B cell (primary cell): Measurements from ENCODE around the gene SEPTIN2. TPM values are rescaled to one million over a fixed set of nuclear protein-coding genes. Genes with fewer than 3 reads are reported as not detected.
"Not testable (repeated sequence)": the region's sequence is repeated elsewhere in the genome, so short reads cannot be mapped to it uniquely, and the experiment has no call there.

Experiments
- ATAC-seq: fragments of 200-7000 bp; cut with Tn5 transposase; one replicate; pipeline ENCODE4 v1.10.0; 2021; ENCODE audit warnings: low read depth, mild to moderate bottlenecking, moderate number of reproducible peaks, moderate library complexity
- CTCF ChIA-PET: fragments of 350-600 bp; sonication (Branson Sonifier 250); formaldehyde crosslinking; loops from one replicate; lab custom pipeline; 2021; ENCODE audit warnings: antibody characterized with exemption, inconsistent platforms; lab: Charles Lee
- POLR2A ChIA-PET: fragments of 350-600 bp; sonication (Branson Sonifier 250); formaldehyde crosslinking; loops from one replicate; lab custom pipeline; 2021; ENCODE audit warnings: antibody characterized with exemption; lab: Charles Lee
- DNase-seq: peaks from one replicate; pipeline ENCODE4 v3.0.0; 2013
- H2AFZ ChIP-seq: 2 replicates; pipeline ENCODE4 v1.6.1; 2012; ENCODE audit warnings: mild to moderate bottlenecking, low read depth, low read length; ENCODE audit not compliant: insufficient read depth, poor library complexity, severe bottlenecking
- H3K27ac ChIP-seq, 2 donors: 1 replicate in 1 of 2; 2 replicates in 1 of 2; pipeline ENCODE4 v1.5.1; 2012 to 2013; ENCODE audit warnings: low read length in 2 of 2, mild to moderate bottlenecking in 2 of 2, moderate library complexity in 1 of 2
- H3K27me3 ChIP-seq, 4 experiments: fragments of 200-600 bp in 1 of 4; sonication (generic) in 1 of 4; replicated peaks in 1 of 4; 1 replicate in 2 of 4; 2 replicates in 2 of 4; pipeline versions ENCODE4 v1.6.1 to v1.7.0; 2013 to 2016; ENCODE audit warnings: low read length in 3 of 4, mild to moderate bottlenecking in 2 of 4, mixed read lengths in 1 of 4, moderate library complexity in 1 of 4; ENCODE audit not compliant: insufficient read depth in 4 of 4, control insufficient read depth in 3 of 4; ENCODE audit errors: control extremely low read depth in 1 of 4
- H3K36me3 ChIP-seq, 2 experiments: replicated peaks in 1 of 2; 1 replicate in 1 of 2; 2 replicates in 1 of 2; pipeline versions ENCODE4 v1.6.1 to v1.7.1; 2013; ENCODE audit warnings: low read length in 1 of 2; ENCODE audit not compliant: insufficient read depth in 2 of 2, control insufficient read depth in 1 of 2; ENCODE audit errors: control extremely low read depth in 1 of 2, extremely low read depth in 1 of 2
- H3K4me1 ChIP-seq, 2 donors: fragments of 200-600 bp in 1 of 2; sonication (generic) in 1 of 2; 1 replicate in 1 of 2; 2 replicates in 1 of 2; pipeline versions ENCODE4 v1.5.1 to v1.6.1; 2013 to 2017; ENCODE audit warnings: low read length in 2 of 2; ENCODE audit not compliant: control insufficient read depth in 2 of 2, insufficient read depth in 2 of 2
- H3K4me2 ChIP-seq: replicated peaks from 2 replicates; pipeline ENCODE3; 2012; ENCODE audit warnings: mild to moderate bottlenecking, low read depth, low read length; ENCODE audit not compliant: poor library complexity, severe bottlenecking
- H3K4me3 ChIP-seq, 5 experiments: fragments of 200-600 bp in 1 of 5; sonication (generic) in 1 of 5; 1 replicate in 3 of 5; 2 replicates in 2 of 5; pipeline versions ENCODE4 v1.5.1 to v1.7.0; 2011 to 2016; ENCODE audit warnings: low read length in 4 of 5, mild to moderate bottlenecking in 4 of 5, low read depth in 2 of 5, control low read depth in 1 of 5, moderate library complexity in 1 of 5; ENCODE audit not compliant: insufficient read depth in 1 of 5; ENCODE audit errors: control extremely low read depth in 1 of 5, extremely low read depth in 1 of 5
- H3K79me2 ChIP-seq: fragments of 200-600 bp; sonication (generic); one replicate; pipeline ENCODE4 v1.6.0; 2016; ENCODE audit warnings: low read length; ENCODE audit not compliant: control insufficient read depth, insufficient read depth
- H3K9ac ChIP-seq: fragments of 200-600 bp; sonication (generic); 2 replicates; pipeline ENCODE4 v1.6.1; 2017; ENCODE audit warnings: mild to moderate bottlenecking, low read length, moderate library complexity
- H3K9me3 ChIP-seq, 3 donors: one replicate each; pipeline versions ENCODE4 v1.6.1 to v1.7.1; 2013; ENCODE audit warnings: low read length in 2 of 3; ENCODE audit not compliant: control insufficient read depth in 2 of 3, insufficient read depth in 1 of 3; ENCODE audit errors: control extremely low read depth in 1 of 3
- H4K20me1 ChIP-seq: 2 replicates; pipeline ENCODE4 v1.6.0; 2012; ENCODE audit warnings: mild to moderate bottlenecking, low read length; ENCODE audit not compliant: insufficient read depth, control insufficient read depth, poor library complexity, severe bottlenecking
- H3K27ac Mint-ChIP-seq: one replicate; pipeline ENCODE4 v1.8.0; 2021; ENCODE audit warnings: mixed read lengths
- H3K27me3 Mint-ChIP-seq: one replicate; pipeline ENCODE4 v1.8.0; 2021; ENCODE audit warnings: mixed read lengths
- H3K4me1 Mint-ChIP-seq: one replicate; pipeline ENCODE4 v1.8.0; 2021; ENCODE audit warnings: mixed read lengths
- H3K4me3 Mint-ChIP-seq: one replicate; pipeline ENCODE4 v1.8.0; 2021; ENCODE audit warnings: mixed read lengths
- H3K9me3 Mint-ChIP-seq: one replicate; pipeline ENCODE4 v1.8.0; 2022; ENCODE audit warnings: mixed read lengths; ENCODE audit not compliant: insufficient read depth
- EZH2 ChIP-seq: IDR thresholded peaks from 2 replicates; pipeline ENCODE4 v1.6.1; 2012; ENCODE audit warnings: borderline replicate concordance, low read depth, mild to moderate bottlenecking, moderate library complexity, low read length; ENCODE audit not compliant: insufficient read depth, poor library complexity, severe bottlenecking
- WGBS: methylation state at CpG from one replicate; pipeline ENCODE4 v1.1.5; 2013; ENCODE audit warnings: missing lambda C conversion rate; ENCODE audit not compliant: insufficient coverage; 5-methylcytosine and 5-hydroxymethylcytosine counted together
- intact Hi-C: fragments of 100-400 bp; cut with micrococcal nuclease; formaldehyde crosslinking; loops from one replicate; pipeline ENCODE4 v1.10.0; 2022
- polyA plus RNA-seq: library from polyadenylated mRNA; depleted of rRNA; stranded (reverse); fragments of >200 nt; gene quantifications from 2 replicates; pipeline ENCODE4 v1.2.3, GENCODE V29; 2012
- total RNA-seq, 2 donors: library from RNA; stranded (reverse); fragments of 120-200 nt in 1 of 2; gene quantifications; 1 replicate in 1 of 2; 2 replicates in 1 of 2; pipeline versions ENCODE4 v1.2.3 to v1.2.4, GENCODE V29; 2013 to 2022
- TF ChIP-seq, protein P1 (sequence below): fragments of 200-600 bp; IDR thresholded peaks from one replicate; pipeline ENCODE4 v1.8.0; 2022; ENCODE audit warnings: antibody characterized with exemption, mild to moderate bottlenecking

Gene SEPTIN2
- total and polyA plus RNA-seq, 2 donors (not counting 1 experiment from before 2014, with no cell fraction given) = 71.8 to 270 TPM

DNA sequence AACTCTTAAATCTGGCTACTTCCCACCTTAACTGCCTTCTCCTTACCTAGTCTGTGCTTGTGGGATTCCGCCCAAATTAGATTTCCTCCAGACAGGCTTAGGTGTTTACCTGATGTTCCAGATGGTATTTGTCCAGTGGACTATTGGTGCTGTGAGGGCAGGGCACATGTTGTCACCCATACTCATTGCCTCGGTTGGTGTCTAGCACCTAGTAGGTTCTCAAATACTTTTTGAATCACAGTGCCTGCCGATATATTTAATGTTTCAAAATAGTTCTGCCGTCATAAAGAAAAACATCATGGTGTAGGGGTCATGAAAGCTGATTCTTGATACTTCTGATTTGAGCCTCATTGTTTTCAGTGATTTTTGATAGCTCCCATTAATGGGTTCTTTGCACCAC lies 1.1 kb downstream of the SEPTIN2 start:
- Histone ChIP-seq H3K4me2 (peak overlapping the region; percentile 83), H3K4me1 (peaks cover 29 to 33% of the 10 kb centered on the region in 2 donors), H3K9ac (peak overlapping the region; percentile 93), H4K20me1 (peaks cover 38% of the 10 kb centered on the region), H3K4me3 (peak overlapping the region; percentile 61 to 92 (median 85)), H3K27me3 (no peaks in the 10 kb centered on the region), H3K36me3 (peaks cover 0 to 4% of the 10 kb centered on the region in 2 experiments), H2AFZ (peak overlapping the region; percentile 78), H3K79me2 (peaks cover 90% of the 10 kb centered on the region), H3K9me3 (no peaks in the 10 kb centered on the region), H3K27ac (peak overlapping the region; percentile 91 to 92)
- DNase-seq (no peak), ATAC-seq (no peak)
- POLR2A ChIA-PET = interaction anchor here (0.9 to 2.7 kb wide), 5 partner anchors 8 to 41 kb away, joined by 4 to 16 read pairs (median 6); partner anchors contain the start of gene FARP2
- WGBS = no CpG with 5 or more reads among the region's 4 CpGs
- TF ChIP-seq, protein P1, sequence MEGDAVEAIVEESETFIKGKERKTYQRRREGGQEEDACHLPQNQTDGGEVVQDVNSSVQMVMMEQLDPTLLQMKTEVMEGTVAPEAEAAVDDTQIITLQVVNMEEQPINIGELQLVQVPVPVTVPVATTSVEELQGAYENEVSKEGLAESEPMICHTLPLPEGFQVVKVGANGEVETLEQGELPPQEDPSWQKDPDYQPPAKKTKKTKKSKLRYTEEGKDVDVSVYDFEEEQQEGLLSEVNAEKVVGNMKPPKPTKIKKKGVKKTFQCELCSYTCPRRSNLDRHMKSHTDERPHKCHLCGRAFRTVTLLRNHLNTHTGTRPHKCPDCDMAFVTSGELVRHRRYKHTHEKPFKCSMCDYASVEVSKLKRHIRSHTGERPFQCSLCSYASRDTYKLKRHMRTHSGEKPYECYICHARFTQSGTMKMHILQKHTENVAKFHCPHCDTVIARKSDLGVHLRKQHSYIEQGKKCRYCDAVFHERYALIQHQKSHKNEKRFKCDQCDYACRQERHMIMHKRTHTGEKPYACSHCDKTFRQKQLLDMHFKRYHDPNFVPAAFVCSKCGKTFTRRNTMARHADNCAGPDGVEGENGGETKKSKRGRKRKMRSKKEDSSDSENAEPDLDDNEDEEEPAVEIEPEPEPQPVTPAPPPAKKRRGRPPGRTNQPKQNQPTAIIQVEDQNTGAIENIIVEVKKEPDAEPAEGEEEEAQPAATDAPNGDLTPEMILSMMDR = no peak
- no peak for TF ChIP-seq EZH2
- no peaks in the 10 kb centered on the region for H3K9me3 Mint-ChIP-seq
- CTCF ChIA-PET = interaction anchor here (0.6 kb wide), 1 partner anchor 34 kb away, joined by 3 read pairs; no protein-coding TSS in a partner anchor
- intact Hi-C loops = loop anchor here (1.0 to 5.0 kb wide), 4 partner anchors 7 to 215 kb away; partner anchors contain the start of gene MTERF4
- peaks cover 72% of the 10 kb centered on the region for H3K4me1 Mint-ChIP-seq
- peak overlapping the region; percentile 95 for H3K4me3 Mint-ChIP-seq
- H3K27ac Mint-ChIP-seq = peak overlapping the region; percentile 99
- no peaks in the 10 kb centered on the region for H3K27me3 Mint-ChIP-seq

DNA sequence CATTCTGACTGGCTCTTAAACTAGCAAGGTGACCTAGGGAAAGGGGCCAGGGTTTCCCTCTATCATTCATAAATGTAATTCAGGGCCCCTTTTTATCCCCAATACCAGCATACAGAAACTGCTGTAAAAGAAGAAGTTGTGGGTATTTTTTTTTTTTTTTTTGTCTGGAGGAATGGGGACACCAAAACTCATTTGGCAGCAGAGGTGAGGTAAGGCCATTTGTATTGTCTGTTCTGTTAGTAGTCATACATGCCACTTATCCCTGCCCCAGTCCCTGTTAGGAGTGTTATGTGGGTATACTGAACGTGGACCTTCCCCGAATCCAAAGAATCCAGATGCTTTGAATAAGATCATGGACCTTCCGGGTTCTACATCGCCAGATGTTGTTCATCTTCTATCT lies 1.7 kb downstream of the SEPTIN2 start:
- H3K4me3 Mint-ChIP-seq = peak overlapping the region; percentile 95
- peak overlapping the region; percentile 61 to 92 (median 85) for H3K4me3 ChIP-seq
- TF ChIP-seq EZH2 = no peak
- TF ChIP-seq, protein P1 = no peak
- ChIA-PET CTCF (no interaction called here), POLR2A (interaction anchor here (0.7 to 1.1 kb wide), 2 partner anchors 14 to 18 kb away, joined by 6 read pairs; no protein-coding TSS in a partner anchor)
- ATAC-seq (no peak), DNase-seq (peak; percentile 59)
- H3K27me3 ChIP-seq = no peaks in the 10 kb centered on the region
- intact Hi-C loops = loop anchor here (5.0 kb wide), 1 partner anchor 215 kb away; the partner anchor contains the start of gene MTERF4
- H3K27me3 Mint-ChIP-seq = no peaks in the 10 kb centered on the region
- no peaks in the 10 kb centered on the region for H3K9me3 ChIP-seq
- H3K9me3 Mint-ChIP-seq = no peaks in the 10 kb centered on the region
- 74% methylated on average over 3 of the region's 4 CpGs for WGBS
- peak overlapping the region; percentile 91 to 92 for H3K27ac ChIP-seq
- H3K9ac ChIP-seq = peak overlapping the region; percentile 93
- H3K27ac Mint-ChIP-seq = peak overlapping the region; percentile 99
- H3K36me3 ChIP-seq = peaks cover 0 to 4% of the 10 kb centered on the region in 2 experiments
- no peak overlapping the region for H2AFZ ChIP-seq
- peak overlapping the region; percentile 83 for H3K4me2 ChIP-seq
- H3K4me1 Mint-ChIP-seq = peaks cover 72% of the 10 kb centered on the region
- peaks cover 31 to 32% of the 10 kb centered on the region in 2 donors for H3K4me1 ChIP-seq
- H4K20me1 ChIP-seq = peaks cover 41% of the 10 kb centered on the region
- H3K79me2 ChIP-seq = peaks cover 90% of the 10 kb centered on the region

DNA sequence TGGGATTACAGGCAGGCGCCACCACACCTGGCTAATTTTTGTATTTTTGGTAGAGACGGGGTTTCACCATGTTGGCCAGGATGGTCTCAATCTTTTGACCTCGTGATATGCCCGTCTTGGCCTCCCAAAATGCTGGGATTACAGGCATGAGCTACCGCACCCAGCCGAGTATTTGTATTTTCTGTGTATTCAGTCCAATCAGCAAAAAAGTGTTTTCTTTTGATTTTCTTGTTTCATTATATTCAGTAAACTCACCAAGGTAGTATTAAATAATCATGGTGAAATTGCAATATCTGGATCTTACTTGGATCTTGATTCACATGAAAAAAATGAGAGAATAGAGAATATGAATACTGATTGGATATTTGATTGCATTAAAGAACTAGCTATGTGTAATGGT lies 3.1 kb downstream of the SEPTIN2 start:
- ATAC-seq, H3K9ac ChIP-seq, H3K9me3 ChIP-seq, H3K9me3 Mint-ChIP-seq, H2AFZ ChIP-seq, H3K4me3 ChIP-seq, H3K36me3 ChIP-seq, H3K27ac Mint-ChIP-seq, H3K4me2 ChIP-seq, H3K27ac ChIP-seq, H3K27me3 Mint-ChIP-seq, H3K27me3 ChIP-seq, DNase-seq: not testable (repeated sequence)
- Histone ChIP-seq H3K4me1 (peaks cover 35 to 39% of the 10 kb centered on the region in 2 donors), H4K20me1 (peaks cover 44% of the 10 kb centered on the region), H3K79me2 (peaks cover 90% of the 10 kb centered on the region)
- Mint-ChIP-seq H3K4me1 (peaks cover 70% of the 10 kb centered on the region), H3K4me3 (peak overlapping the region; percentile 10)
- intact Hi-C loops = loop anchor here (5.0 kb wide), 1 partner anchor 217 kb away; the partner anchor contains the start of gene MTERF4
- ChIA-PET CTCF (interaction anchor here (1.0 to 1.2 kb wide), 2 partner anchors 41 to 188 kb away, joined by 4 read pairs; no protein-coding TSS in a partner anchor), POLR2A (interaction anchor here (0.7 kb wide), 1 partner anchor 27 kb away, joined by 5 read pairs; no protein-coding TSS in a partner anchor)
- WGBS = 100% methylated on average over 3 of the region's 6 CpGs
